HG02938 (cell line): Measurements from ENCODE around the gene CCL16.

ENCODE experiments used
- ATAC-seq: cut with Tn5 transposase; IDR thresholded peaks from one replicate; pipeline ENCODE4 v1.9.1; 2021; ENCODE audit warnings: mild to moderate bottlenecking, moderate library complexity; ENCODE audit not compliant: unreplicated experiment

CCL16 gene

DNA sequence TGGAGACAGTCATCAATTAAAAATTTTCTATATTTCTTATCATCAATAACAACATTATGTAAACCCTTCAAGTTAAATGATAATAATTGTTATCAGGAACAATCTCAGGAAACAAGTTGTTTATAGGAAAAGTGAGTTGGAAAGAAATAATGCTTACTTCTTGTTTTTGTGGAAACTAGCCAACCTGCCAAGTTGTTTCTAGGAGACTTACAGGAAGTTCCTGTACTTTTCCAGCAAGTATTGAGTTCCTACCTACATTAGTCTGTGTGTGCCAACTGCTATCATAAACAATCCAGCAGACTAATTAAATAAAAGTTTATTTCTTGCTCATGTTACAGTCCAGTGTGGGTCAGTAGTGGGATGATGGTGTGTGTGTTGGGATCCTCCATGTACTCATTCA is 6.9 kb upstream of the CCL16 start:
- ATAC-seq, result no peak

DNA sequence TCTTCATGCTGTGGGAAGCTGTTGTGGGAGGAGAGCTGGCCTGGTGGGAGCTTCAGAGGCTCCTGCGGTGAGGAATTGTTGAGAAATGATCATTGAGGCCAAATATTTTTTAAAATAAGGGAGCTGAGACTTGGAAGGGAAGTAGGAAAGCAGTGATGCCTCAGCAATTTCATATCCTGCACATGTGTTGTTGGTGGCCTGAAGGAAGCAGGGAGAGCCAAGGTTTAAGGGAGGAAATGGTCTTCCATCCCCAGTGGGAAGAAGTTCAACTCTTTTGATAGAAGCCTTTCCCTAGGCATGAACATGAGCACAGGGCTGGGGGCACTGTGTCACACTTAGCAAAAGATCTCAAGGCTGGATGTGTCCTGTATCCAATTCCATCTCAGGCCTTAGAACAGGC is 5.3 kb upstream of the CCL16 start, which contains the start of gene CCL14:
CCL14 (minus strand) TSS at position 87 of the 400 bp plus-strand sequence; CDS start at position 7, 80 bp downstream.
- no peak for ATAC-seq

DNA sequence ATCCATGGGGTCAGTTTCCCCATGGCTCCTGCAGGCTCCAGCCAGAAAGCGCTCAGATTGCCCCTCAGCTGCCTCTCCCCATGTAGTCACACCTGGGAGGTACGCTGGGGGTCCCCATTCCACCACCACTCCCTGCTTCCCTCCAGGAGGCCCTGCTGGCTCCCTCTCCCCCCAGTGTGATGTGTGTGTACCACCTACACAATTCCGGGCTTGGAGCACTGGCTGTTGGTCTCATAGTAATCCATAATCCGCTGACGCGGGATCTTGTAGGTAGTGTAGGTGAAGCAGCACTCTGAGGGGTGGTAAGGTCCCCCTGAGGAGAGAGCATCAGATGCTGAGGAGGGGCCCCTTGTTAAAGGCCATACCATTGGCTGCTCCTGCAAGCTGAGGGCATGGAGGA is 2.8 kb upstream of the CCL16 start:
- ATAC-seq, result no peak

DNA sequence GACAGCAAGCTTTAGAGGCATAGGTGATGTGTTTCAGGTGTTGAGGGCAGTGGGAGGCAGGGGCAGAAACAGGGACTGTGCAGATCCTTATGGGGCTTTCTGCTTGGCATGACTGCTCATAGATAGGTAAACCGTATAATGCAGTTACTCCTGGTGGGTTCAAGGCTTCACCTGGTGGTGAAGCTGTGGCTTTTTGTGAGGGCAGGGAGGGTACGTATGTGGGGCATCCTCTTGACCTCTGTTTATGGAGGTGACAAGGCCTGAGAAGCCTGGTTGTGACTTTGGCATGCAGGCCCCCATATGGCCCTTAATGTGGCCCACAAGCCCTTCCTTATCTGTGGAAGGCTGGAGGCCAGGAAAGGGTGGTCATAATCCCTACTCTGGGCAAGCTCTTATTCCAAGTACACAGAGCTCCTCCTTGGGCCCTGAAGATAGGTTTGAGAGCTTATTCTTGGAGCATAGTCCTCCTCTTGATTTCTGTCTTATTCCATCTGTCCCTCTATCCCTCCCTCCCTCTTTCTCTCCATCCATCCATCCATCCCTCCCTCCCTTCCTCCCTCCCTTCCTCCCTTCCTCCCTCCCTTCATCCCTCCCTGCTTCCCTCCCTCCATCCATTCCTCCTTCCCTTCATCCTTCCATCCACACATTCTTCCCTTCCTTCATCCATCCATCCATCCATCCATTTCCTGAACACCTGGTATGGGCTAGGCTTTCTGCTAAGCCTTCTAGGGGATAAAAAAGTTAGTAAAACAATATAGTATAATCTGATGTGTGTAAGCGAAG is 1.3 kb upstream of the CCL16 start:
- ATAC-seq, result no peak

DNA sequence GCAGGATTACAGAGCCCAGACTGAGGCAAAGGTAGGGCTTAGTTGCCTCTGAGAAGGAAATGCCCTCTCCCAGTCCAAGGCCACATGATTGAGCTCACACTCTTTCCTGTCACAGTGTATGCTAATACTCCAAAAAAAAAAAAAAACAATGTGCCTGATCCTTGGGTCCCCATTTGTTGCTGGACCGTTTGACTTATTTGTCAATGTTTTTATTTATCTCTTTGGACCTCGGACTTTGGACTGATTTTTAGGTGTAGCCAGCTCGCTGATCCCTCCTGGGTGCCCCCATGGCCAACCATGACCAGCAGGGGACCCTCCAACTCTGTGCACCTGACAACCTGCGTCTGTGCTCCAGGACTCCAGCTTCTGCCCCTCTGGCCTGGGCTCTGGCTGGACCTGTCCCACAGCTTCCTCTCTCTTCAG is 622 bp upstream of the CCL16 start:
- no peak for ATAC-seq

DNA sequence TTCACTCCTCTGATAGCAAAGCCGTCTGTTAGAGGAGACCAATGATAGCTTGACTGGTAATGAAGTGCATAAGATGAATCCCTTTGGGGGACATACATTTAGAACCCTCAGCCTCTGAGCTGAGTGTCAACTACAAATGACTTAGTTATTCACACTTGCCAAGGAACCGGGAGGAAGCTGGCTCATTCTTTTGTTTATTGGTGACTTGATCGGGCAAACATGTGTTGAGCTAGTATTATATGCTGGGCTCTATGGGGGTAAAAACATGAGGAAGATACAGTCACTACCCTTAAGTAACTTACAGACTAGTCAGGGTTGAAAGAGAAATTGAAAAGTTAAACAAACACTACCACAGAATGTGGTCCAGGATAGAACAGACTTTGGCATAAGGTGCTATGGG is 3.0 kb downstream of the CCL16 start:
- ATAC-seq, result no peak

DNA sequence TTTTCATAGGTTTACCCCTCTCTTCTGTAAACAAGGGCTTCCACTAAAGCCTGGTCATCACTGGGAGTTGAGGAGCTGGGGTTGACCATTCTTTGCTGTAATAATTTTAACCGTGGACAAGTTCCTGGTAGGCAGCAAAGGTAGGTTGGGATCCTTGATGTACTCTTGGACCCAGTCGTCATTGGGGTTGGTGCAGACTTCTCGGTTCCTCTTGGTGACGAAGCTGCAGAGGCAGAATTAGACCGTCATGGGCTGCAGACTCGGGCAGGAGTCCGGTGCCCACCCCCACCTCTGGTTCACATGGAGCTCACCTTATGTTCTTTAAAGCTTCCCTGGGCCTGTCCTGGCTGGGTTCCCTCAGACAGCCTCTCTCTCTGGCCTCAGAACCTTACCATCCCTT is 3.8 kb downstream of the CCL16 start:
- ATAC-seq, result no peak

DNA sequence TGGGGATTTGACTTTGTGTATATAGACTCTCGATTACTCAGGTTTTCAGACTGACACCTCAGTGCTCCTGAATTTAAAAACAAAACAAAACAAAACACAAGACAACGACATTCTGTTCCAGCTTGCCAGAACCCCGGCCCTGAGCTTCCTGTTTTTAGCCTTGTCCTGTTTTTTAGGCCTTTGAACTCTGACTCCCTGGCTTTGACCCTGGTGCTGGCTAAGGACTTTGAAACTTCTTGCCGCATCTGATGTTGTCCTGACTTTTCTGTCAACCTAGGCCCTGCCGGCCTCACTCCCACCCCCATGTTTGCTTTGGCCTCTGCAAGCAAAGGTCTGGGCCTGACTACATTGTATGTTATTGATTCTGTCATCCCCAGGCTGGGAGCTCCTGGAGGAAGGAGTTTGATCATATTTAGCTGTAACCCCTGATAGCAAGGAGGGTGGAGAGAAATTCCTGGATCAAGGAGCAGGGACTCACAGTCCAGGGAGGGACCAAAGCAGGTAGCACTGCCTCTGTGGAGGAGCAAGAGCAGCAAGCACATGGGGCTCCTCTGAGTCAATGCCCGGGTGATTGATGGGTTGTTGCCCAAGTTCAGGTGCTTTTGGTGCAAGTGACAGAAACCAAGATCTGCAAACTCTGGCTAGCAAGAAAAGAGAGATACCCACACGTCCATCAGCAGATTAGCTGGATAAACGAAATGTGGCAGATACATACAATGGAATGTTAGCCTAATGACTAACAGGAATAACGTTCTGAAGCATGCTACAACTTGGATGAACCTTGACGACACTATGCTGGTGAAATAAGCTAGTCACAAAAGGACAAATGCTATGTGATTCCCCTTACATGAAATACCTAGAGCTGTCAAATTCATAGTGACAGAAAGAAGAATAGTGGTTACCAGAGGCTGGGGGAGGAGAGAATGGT is 7.7 kb downstream of the CCL16 start:
- ATAC-seq, result no peak

DNA sequence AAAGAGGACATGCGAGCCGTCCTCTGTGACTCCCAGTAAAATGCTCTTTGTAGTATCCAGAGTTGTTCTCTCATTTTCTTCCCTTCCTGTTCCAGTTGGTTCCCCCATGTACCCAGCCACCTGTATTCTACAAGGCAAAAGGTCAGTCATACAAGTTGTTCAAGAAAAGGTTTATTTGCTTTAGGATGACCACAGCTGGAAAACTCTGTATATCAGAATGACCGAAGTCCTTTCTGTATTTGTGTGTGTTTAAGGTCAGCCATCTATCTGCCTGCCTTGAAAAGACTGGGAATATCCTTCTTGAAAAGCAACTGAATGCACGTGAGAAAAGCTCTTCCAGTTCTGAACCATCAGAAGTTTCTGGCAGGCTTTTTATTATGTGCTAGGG is 8.4 kb downstream of the CCL16 start:
- no peak for ATAC-seq

DNA sequence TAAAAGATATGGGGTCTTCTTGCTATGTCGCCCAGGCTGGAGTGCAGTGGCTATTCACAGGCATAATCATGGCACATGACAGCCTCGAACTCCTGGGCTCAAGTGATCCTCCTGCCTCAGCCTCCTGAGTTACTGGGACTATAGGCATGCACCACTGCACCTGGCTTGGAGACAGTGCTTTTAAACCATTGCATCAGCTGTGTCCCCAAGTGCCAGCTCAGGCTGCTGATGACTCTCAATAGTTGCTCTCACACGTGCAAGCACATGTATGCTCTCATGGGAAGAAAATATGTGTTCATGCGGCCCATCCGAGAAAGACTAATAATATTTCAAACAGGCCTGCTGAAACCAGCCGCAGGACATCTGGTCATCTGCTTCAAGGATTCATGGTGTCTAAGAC is 8.8 kb downstream of the CCL16 start:
- ATAC-seq, result no peak

DNA sequence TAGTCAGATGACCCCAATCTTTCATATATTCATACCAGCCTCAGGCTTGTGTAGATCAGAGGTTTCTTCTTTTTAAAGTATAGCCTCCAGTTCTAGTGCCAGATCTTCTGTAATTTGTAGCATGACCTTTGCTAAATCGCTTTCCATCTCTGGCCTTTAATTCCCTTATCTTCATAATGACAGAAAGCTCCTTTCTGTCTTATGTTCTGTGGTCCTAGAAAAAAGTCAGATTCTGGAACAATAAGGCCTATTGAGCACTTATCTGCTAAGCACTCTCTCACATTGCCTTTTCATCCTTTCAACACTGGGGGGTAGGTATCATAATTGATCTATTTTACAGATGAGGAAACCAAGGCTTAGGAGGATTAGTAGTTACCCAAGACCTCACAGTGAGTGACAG is 9.2 kb downstream of the CCL16 start:
- ATAC-seq, result no peak

DNA sequence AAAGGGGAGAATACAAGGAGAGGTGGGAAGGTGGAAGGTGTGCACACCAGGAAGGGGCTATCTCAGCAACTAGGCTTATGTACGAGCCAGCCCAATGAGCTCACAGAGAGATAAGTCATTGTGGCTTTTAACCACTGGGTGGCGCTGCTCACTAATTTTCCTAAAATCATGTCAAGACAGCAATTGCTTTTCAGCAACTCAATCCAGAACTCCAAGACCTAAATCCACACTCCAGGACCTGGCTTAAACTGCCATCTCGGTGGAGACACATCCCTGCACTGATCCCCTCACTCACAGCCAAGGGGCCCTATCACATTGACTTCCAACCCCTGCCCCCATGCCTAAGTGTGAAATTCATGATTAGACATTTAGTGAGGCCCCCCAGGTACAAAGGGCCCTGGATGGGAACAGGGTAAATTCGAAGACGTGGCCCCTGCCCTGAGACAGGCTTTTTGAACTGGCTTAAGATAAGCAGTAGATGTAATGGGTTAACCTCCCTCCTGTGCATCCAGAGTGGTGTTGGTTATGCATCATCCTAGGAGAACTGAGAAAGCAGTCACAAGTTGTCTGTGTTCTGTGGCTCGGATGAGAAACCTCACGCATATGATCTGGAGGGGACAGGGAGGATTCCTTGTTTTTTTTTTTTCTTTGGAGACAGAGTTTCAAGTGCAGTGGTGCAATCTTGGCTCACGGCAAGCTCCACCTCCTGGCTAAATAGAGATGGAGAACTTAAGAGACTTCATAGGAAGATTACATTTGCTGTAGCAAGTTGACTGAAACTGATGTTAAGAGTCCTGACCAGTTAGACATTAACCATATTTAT is 11.5 kb downstream of the CCL16 start:
- no peak for ATAC-seq

DNA sequence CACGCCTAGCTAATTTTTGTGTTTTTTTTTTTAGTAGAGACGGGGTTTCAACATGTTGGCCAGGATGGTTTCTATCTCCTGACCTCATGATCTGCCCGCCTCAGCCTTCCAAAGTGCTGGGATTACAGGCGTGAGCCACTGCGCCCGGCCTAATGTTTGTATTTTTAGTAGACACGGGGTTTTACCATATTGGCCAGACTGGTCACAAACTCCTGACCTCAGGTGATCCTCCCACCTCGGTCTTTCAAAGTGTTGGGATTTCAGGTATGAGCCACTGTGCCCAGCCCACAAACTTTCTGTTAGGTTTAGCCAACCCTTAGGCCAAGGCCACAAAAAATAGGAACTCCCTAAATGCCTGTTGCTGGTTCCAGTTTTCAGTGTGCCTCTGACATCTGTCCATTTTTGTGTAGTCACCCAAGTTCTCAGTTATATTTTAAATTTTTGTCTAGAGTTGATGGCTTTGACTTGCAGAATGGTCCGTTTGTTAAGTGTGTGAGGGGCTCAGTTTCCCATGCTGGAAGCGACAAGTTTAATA is 12.7 kb downstream of the CCL16 start:
- no peak for ATAC-seq

DNA sequence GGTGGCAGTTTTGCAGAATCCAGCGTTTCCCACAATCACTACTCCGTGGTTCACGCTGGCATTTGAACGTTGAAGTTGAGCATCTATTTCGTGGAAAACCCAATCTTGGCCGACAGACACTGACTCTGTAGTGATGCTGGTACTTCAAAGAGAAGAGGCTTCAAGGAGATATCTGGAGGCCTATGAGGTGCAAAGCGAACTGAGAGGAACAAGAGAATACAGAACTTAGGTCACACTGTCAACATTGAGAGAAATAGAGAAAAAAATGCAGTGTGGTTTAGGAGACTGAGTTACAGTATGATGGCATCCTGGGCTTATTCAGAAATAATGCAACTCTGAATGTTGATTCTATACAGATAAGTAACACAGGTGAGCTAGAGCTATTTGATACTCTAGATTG is 16.0 kb downstream of the CCL16 start:
- no peak for ATAC-seq

DNA sequence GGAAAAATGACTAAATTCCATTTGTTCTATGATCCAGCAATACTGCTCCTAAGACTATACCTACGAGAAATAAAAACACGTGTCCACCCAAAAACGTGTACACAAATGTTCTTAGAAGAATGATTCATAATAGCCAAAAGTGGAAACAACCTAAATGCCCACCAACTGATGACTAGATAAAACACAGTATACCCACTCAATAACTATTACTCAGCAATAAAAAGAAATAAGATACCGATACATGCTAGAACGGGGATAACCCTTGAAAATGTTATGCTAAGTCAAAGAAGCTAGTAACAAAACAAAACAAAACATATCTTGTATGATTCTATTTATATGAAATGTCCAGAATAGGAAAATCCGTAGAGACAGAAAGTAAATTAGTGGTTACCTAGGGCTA is 17.6 kb downstream of the CCL16 start:
- ATAC-seq, result no peak

DNA sequence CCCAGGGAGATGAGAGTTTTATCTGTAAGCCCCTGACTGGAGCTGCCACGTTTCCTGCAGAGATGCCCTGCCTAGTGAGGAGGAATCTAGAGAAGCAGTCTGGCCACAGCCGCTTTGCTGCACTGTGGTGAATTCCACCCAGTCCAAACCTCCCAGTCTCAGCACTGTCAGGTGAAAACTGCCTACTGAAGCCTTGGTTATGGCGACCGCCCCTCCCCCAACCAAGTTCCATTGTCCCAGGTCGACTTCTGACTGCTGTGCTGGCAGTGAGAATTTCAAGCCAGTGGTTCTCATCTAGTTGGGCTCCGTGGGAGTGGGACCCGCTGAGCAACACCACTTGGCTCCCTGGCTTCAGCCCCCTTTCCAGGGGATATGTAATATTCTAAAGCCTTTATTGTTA is 27.6 kb downstream of the CCL16 start:
- no peak for ATAC-seq

DNA sequence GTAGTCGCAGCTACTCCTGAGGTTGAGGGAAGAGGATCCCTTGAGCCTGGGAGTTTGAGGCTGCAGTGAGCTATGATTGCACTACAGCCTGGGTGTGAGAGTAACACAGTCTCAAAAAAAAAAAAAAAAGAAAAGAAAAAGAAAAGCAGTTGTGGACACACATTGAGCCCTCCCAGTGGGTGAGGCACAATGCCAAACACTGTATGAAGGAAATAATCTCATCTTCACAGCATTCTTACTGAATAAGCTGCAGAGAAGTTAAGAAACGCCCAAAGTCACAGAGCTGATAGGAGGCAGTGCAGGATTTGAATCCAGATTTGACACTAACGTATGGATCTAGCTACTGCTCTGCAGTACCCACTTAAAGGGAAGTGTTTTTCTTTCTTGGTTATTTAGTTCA is 31.9 kb downstream of the CCL16 start:
- no peak for ATAC-seq

DNA sequence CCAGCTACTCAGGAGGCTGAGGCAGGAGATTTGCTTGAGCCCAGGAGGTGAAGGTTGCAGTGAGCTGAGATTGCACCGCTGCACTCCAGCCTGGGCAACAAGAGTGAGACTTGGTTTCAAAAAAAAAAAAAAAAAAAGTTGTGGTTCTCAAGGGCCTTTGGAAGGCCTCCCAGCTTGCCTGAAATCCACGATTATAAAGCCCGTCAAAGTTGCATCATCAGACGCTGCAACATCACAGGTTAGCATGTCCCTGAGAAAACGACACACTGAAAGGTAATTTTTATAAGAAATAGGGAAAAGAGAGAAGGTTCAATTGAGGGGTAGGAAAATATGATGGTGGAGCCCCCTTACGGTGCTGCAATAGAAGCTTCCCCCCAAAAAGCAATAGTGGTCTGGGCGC is 33.2 kb downstream of the CCL16 start:
- no peak for ATAC-seq

DNA sequence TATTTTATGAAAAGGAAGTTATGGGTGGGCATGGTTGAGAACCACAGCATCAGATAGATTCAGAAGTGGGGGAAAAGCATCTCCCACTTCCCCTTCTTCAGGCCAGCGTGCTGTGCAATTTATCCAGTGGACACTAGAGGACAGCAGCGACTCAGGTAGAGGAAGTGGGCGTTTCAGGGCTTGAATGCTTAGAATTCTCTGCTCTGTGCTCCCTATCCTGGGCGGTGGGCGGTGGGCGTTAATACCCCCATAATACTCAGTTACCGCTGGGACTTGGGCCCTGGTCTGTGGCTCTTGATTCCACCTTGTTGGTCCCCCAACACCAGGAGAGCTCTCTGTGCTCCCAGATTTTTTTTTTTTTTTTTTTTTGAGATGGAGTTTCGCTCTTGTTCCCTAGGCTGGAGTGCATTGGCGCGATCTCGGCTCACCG is 34.1 kb downstream of the CCL16 start:
- ATAC-seq, result no peak

DNA sequence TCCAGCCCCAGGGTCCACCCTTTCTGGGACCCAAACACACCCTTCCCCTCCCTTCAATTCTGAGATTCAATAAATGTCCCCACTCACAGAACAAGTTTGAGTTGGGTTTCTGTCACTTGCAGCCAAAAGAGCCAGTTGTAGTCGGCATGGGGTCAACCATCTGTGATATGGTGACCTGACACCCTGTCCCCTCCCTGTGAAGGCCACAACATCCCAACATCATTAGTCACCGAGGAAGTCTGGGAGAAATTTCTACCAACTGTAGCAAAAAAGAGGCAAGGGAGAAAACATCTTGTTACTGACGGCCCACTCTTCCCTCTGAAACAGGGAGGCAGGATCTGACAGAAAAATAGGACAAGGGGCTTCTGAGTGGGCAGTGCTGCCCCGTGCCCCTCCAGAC is 37.1 kb downstream of the CCL16 start:
- no peak for ATAC-seq

DNA sequence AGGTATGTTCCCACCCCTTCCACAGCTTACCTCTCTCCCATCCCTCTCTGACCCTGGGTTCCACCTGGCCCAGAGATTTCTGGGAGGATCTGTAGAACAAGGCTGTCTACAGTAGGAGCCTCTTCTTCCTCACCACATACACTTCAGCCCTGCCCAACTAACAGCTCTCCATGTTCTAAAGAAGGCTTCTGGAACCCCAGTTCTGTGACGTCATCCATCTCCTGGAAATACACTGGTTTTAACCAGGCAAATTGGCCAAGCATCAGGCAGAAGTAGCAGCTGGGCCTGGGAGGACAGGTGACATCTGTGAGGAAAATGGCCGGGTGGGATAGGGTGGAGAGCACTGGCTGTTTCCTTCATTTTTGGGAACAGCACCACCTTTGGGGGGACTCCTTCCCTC is 37.8 kb downstream of the CCL16 start, which contains the start of gene LYZL6:
LYZL6 (minus strand) TSS at position 177 of the 400 bp plus-strand sequence. CDS start 4,357 bp downstream, outside the sequence.
- ATAC-seq, result no peak
